C4-2B (cell line): ENCODE results near the gene DUSP6.

Experiments used
- CTCF ChIP-seq: fragments of 450-650 bp; conservative IDR thresholded peaks from 2 replicates; pipeline ENCODE4 v1.5.1; 2017; ENCODE audit warnings: mild to moderate bottlenecking
- ZFX ChIP-seq: fragments of 450-650 bp; IDR thresholded peaks from 2 replicates; pipeline ENCODE4 v1.6.1; 2017

GRCh38 chr12:89391726-89392336, 39.5 kb upstream of the DUSP6 start:
- TF ChIP-seq CTCF, result no peak
- TF ChIP-seq ZFX, result no peak
